ENCODE results near the gene SLC26A11. TPM values are rescaled to one million over a fixed set of nuclear protein-coding genes. Genes with fewer than 3 reads are reported as not detected.

Gene SLC26A11
- 1 to 10 TPM; 6.4 to 6.6 TPM for total RNA-seq
- long read RNA-seq, partial matches to known transcripts: 4 of 8 reads
- long read RNA-seq, other reads (novel, unspliced or antisense): 1 of 8 reads

DNA sequence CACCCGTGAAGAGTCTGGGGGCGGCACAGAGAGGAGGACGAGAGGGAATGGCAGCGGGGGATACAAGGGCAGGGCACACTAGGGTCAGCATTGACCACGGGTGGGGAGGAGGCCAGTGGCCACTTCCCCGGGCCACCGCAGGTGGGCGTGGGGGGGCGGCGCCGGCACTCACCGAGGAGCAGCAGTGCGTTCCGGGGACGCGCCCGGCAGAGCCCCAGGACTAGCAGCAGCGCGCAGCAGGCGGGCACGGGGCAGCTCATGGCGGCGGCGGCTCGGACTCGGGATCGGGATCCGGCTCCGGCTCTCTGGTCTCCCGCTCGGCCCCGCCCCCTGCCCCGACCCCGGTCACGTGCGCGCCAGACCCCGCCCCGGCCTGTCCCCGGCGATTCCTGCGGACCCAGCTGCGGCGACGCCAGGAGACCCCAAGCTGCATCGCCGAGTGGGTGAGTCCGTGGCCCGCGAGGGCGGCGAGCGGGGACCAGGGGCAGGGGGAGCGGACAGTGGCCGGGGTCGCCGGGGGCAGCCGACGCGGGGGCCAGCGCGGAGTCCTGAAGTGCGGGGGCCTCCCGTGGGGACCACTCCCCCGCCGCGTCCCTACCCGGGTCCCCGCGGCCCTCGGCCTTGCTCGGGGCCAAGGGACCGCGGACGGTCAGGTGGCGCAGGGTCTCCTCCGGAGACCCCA is at the start of gene SLC26A11, which contains the start of gene SGSH:
Gene SLC26A11 (plus strand): TSS at position 374 of the 682 bp plus-strand sequence. CDS start 1,134 bp downstream, outside the sequence.
Gene SGSH (minus strand): TSS at position 280 of the 682 bp plus-strand sequence. CDS start 20 bp downstream, at position 260.
- ATAC-seq: peak; percentile 95 to 96
- intact Hi-C loops (cut with DNase I): no loop called here

DNA sequence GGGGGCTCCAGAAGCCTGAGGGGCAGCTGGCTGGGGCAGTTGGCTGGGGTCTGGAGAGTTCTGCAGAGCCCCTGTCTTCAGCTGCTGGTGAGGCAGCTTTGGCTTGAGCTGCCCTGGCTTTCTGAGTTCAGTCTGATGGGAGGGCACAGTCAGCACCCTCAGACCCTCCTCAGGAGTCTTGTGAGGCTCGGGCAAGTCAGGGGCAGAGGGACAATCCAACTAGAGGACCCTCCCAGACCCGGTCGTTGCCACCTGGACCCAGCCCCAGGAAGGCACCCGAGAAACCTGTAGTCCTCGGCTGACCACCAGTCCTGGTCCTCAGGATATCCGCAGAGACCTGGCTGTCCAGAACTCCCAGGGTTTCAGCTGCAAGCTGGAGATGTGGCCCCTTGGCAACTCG is 48.5 kb upstream of the SLC26A11 start:
- intact Hi-C loops (cut with DNase I): no loop called here
- DNase-seq (no peak), ATAC-seq (no peak)

More for the DNA sequence above, at the start of gene SLC26A11, which contains the start of gene SGSH:
- DNase-seq: peak; percentile 89

DNA sequence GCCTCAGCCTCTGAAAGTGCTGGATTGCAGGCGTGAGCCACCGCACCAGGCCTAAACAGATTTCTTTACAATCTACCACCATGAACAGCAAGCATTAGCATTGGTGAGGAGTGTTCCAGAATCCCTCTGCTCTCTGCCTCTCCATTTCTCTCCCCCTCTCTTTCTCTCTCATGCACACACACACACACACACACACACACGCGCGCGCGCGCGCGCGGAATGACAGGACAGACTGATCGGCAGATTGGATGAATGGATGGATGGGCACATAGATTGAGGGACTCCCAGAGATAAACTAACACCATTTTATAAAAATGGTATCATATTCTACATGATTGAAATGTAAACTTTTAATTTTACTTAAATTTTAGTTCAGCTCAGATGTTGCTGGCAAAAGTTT is 47.1 kb upstream of the SLC26A11 start:
- no peak for ATAC-seq
- DNase-seq: no peak
- intact Hi-C loops (cut with DNase I): no loop called here

DNA sequence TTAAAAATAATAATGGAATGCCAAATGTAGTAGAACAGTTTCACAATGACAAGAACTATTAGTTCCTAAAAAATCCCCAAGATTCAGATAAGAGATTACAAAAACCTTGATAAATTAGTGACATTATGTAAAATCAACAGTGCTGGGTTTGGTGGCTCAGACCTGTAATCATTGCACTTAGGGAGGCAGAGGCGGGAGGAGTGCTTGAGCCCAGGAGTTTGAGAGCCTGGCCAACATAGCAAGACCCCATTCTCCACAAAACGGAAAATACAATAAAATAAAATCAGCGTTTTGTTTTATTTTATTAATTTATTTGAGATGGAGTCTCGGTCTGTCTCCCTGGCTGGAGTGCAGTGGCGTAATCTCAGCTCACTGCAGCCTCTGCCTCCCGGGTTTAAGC is 46.3 kb upstream of the SLC26A11 start:
- intact Hi-C loops (cut with DNase I): no loop called here
- DNase-seq (no peak), ATAC-seq (no peak)

DNA sequence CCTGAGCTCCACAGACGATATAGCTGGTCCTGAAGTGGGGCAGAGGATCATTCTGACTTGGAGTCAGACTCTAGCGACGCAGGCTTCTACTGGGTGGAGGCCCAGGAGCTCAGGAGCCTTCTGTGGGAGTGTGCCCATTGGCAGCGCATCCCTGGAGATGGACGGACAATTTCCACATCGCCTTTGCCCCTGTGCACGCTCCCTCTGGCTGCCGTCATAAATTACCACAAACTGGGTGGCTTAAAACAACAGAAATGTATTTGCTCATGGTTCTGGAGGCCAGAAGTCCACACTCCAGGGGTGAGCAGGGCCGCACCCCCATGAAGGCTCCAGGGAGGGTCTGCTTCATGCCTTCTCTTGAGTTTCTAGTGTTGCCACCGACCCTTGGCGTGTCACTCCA is 43.5 kb upstream of the SLC26A11 start:
- DNase-seq: no peak
- no peak for ATAC-seq
- intact Hi-C loops (cut with DNase I): no loop called here

DNA sequence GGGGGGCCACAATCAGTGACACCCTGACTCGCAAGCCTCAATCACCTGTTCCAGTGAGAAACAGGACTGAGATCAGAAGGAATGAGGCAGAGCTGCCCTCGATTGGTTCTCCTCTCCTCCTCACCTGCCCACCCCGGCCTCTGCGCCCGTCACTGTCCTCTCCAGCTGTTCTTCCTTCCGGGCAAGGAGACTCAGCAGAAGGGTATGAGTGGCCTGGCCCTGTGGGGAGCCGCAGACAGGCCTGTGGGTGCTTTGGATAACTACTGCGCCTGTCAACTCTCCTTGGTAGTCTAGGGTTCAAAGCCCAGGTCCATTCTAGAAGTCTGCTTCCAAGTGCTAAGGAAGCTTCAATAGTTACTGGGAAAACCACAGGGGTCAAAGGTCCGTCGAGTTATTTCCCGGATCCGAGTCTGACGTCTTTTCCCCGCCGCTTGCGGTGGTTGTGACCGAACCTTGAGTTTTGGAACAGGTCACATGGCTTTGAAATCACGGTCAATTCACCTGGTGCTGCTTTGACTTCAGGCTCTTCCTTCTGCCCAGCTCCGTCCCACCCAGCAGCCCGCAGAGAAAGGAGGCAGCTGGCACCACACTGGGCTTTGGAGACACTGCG is 42.1 kb upstream of the SLC26A11 start:
- DNase-seq (no peak), ATAC-seq (no peak)
- intact Hi-C loops (cut with DNase I): no loop called here

DNA sequence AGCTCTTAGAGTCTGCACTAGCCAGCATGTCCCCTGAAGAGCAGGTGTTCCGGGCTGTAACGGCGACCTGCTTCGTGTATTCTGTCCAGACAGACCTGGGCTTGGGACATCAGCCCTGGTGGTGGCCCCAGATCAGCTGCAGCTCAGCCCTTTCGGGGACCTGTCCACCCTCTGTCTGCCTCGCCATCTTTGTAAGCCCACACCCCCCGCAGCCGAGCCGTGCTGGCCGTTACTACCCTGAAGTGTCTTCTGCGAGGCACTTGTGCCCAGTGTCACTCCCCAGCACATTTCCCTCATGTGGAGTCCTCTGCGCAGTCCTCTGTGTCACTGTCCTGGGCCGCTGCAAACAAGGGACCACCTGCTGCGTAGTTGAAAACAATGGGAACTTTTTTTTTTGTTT is 40.0 kb upstream of the SLC26A11 start:
- DNase-seq: no peak
- no peak for ATAC-seq
- intact Hi-C loops (cut with DNase I): no loop called here

DNA sequence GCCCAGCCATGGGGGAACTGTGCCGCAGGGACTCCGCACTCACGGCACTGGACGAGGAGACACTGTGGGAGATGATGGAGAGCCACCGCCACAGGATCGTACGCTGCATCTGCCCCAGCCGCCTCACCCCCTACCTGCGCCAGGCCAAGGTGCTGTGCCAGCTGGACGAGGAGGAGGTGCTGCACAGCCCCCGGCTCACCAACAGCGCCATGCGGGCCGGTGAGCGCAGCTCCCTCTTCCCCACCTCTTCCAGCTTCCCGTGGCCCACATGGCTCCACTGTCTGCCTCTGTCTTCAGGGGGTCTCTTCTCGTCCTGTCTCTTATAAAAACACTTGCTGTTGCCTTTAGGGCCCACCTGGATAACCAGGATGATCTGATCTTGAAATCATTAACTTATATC is 38.8 kb upstream of the SLC26A11 start:
- intact Hi-C loops (cut with DNase I): no loop called here
- ATAC-seq (no peak), DNase-seq (no peak)

DNA sequence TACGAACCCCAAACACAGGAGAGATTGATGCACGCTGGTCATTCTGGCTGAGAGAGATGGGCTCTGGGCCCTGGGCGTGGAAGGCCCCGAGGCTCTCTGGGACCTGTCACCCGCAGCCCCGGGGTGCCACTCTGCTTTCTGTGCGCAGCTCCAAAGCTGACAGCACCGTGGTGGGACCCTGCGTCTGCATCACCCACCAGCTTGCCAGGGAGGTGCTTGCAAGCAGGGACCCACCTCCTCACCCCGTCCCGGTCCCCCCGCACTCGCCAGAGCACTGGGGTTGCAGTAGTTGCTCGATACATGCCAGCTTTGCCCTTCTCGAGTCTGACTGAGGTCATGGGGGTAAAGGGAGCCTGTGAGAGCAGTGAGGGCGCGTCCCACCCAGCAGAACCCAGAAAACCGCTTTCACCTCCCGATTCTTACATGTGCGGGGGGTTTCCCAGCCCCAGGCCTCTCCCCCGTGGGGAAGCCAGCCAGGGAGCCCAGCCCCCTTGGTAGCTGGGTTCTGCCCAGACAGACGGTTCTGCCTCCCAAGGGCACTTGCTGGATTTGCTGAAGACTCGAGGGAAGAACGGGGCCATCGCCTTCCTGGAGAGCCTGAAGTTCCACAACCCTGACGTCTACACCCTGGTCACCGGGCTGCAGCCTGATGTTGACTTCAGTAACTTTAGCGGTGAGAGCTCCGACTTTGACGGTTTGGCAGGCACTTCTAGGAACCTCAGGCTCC is 37.9 kb upstream of the SLC26A11 start:
- DNase-seq: no peak
- no peak for ATAC-seq
- intact Hi-C loops (cut with DNase I): no loop called here

DNA sequence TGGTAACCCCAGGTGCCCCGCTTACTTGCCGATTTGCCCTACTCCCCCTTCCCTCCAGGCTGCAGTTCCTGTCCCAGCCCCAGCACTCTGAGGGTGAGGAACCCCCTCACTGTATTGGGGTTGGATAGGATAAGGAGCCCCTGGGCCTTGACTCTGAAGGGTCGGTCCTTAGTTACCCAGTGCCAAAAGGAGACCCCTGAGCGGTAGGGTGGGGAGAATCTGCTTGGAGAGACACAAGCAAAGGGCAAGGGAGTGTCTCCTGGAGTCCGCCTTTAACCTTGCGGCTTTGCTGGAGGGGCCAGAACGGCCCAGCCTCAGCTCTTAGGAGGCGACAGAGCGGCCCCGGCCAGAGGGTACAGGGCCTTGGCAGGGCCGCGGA is 37.4 kb upstream of the SLC26A11 start:
- ATAC-seq (no peak), DNase-seq (no peak)
- intact Hi-C loops (cut with DNase I): no loop called here

DNA sequence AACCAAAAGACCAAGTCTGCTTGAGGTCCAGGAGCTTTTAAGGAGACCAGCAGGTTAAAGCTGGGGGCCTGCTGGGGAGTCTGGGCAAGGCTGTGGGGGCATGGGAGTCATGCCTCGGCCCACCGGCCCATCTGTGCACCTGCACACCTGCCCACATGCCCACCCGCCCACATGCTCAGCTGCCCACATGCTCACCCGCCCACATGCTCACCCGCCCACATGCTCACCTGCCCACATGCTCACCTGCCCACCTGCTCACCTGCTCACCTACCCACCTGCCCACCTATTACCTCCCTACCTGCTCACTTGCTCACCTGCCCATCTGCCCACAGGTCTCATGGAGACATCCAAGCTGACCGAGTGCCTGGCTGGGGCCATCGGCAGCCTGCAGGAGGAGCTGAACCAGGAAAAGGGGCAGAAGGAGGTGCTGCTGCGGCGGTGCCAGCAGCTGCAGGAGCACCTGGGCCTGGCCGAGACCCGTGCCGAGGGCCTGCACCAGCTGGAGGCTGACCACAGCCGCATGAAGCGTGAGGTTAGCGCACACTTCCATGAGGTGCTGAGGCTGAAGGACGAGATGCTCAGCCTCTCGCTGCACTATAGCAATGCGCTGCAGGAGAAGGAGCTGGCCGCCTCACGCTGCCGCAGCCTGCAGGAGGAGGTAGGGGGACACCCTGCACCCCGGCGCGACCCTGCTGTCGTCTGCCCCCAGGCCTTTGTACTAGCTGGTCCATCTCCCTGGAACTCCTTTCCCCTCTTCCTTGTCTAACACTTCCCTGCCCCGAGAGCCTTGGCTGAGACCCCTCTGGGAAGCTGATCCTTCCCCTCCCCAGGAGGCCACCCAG is 36.4 kb upstream of the SLC26A11 start:
- ATAC-seq (no peak), DNase-seq (no peak)
- intact Hi-C loops (cut with DNase I): no loop called here

DNA sequence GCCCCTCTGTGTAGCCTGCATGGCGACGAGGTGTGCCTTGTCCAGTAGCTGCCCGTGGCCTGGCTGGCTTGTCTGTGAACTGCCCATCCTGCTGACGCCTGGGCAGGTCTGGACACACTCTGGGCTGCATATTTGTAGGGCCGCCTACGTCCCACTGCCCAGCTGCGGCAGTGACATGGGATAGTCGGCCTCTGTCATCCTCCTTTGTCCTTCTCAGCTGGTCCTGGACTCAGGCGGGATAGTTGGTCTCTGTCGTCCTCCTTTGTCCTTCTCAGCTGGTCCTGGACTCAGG is 35.9 kb upstream of the SLC26A11 start:
- intact Hi-C loops (cut with DNase I): no loop called here

DNA sequence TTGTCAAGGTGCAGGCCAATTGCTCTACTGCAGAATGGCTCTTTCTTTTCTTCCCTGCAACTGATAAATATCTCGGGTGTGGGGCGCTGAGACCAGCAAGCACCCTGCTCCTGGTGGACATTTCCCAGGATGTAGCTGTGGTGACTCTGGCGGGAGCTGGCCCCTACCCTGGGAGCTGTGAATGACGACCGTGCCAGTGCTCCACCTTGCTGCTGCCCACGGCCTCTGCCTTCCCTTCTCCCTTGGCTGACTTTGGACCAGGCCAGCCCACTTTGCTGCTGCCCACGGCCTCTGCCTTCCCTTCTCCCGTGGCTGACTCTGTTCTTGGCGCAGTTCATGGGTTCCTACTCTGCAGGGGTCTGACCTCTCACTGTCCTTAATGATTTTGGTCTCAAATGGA is 34.3 kb upstream of the SLC26A11 start:
- ATAC-seq (no peak), DNase-seq (no peak)
- intact Hi-C loops (cut with DNase I): no loop called here

More for the DNA sequence above, 35.9 kb upstream of the SLC26A11 start:
- DNase-seq (no peak), ATAC-seq (no peak)

DNA sequence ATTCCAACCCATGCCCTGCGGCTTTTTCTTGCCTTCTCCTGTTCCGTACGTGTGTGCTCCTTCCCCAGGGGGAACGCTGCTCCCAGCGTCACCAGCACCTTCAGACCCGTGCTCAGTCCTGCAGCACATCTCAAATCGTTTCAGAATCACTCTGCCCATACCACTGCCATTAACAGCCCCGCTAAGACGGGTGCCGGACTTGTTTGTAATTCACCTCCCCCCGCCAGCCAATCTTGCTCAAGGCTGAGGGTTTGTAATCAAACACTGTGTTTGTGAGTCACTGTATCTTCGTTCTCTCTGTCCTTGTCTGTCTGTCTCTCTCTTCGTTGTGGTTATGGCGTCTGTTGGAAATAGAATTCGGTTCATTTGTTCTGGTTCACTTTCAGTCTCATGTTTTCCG is 33.1 kb upstream of the SLC26A11 start:
- peak in 1 of 2 donors; percentile 28 for ATAC-seq

DNA sequence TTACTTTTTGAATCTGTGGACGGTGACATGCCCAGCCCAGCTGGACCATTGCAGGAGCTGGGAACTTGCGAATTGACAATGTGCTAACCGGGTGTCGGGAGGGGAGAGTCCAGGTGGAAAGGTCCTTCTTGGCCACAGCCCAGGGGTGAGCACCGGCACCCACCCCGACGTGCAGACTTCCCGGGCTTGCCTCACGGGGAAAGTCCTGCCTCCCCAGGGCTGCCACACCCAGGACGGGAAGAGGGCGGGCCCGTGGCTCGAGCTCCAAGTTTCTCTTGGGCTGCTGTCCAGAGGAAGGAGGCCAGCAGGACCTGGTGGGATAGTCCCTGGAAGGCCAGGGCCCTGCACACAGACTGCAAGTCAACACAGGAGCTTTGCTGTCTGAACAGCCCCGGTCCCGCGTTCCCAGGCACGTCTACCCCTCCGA is 32.7 kb upstream of the SLC26A11 start:
- DNase-seq (peak; percentile 76), ATAC-seq (peak; percentile 69 to 80)
- intact Hi-C loops (cut with DNase I): no loop called here

More for the DNA sequence above, 33.1 kb upstream of the SLC26A11 start:
- intact Hi-C loops (cut with DNase I): no loop called here
- no peak for DNase-seq

DNA sequence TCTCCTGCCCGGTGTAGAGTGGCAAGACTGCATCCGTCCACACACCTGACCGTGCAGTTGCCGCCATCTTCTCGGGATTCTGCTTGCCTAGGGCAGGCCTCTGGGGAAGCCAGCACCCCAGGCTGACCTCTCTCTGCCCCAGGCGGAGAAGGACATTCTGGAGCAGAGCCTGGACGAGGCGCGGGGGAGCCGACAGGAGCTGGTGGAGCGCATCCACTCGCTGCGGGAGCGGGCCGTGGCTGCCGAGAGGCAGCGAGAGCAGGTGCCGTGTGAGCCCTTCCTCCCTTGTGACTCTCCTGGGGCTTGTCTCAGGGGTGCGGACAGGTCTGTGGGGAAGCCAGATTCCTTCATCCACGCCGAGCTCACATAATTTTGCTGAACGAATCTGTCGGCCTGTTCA is 30.6 kb upstream of the SLC26A11 start:
- ATAC-seq (no peak), DNase-seq (no peak)
- intact Hi-C loops (cut with DNase I): no loop called here

DNA sequence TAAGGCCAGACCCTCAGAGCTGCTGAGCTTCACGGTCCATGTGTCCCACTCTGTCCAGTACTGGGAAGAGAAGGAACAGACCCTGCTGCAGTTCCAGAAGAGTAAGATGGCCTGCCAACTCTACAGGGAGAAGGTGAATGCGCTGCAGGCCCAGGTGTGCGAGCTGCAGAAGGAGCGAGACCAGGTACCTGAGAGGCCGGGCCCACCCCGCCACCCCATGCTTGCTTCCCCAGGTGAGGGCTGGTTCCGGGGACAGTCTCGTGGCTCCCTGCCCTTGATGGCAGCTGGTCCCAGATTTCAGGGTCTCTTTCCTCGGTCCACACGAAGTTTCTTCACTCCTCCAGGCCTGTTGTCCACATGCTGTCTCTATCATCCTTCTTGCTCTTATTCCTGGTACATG is 29.5 kb upstream of the SLC26A11 start:
- ATAC-seq (no peak), DNase-seq (no peak)
- intact Hi-C loops (cut with DNase I): no loop called here

DNA sequence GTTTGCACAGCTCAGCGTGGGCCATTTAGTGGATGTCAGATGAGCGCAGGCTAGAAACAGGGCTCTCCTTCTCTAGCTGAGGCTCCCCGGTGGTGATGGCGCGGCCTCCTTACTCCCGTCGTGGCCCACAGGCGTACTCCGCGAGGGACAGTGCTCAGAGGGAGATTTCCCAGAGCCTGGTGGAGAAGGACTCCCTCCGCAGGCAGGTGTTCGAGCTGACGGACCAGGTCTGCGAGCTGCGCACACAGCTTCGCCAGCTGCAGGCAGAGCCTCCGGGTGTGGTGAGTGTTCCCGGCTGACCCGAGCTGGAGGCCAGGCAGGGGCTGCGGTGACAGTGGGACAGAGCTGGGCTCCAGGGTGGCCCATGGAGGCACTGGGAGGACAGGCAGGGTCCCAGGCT is 29.0 kb upstream of the SLC26A11 start:
- intact Hi-C loops (cut with DNase I): no loop called here
- DNase-seq (no peak), ATAC-seq (no peak)

DNA sequence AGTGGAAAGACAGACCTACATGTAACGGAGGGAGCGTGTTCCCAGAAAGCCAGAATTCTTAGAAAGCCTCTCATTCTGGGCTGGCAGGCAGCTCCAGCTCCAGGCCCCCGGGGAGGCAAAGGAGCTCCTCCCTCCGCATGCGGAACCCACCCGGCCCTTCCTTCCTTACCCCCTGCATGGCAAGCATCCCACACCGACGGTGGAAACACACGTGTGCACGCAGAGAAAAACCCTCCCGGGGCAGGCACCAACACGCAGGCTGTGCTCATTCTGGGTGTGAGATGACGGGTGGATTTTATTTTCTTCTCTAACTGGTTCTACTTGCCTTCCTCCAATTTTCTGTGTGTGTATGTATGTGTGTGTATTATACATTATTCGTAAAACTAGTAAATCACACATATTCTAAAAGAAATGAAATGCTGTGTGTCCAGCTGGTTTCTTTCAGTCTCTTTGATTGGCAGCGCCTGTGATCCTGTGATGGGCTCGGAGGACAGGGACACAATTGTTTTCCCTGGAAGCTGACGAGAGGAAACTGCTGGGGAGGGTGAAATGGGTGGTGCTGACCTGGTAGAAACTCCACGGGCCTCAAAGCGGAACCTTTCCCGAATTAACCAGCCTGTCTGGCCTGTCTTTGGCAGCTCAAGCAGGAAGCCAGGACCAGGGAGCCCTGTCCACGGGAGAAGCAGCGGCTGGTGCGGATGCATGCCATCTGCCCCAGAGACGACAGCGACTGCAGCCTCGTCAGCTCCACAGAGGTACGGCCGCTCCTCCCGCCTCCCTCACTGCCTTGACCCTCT is 28.2 kb upstream of the SLC26A11 start:
- no peak for DNase-seq
- intact Hi-C loops (cut with DNase I): no loop called here

More for the DNA sequence above, 28.2 kb upstream of the SLC26A11 start:
- ATAC-seq: peak in 1 of 2 donors; percentile 37

Data from left cardiac atrium (tissue), 4 donors.